GM13976 (cell line): ENCODE data around the gene CD109.

Experiments
- DNase-seq: peaks from one replicate; pipeline ENCODE4 v3.0.0; 2012; ENCODE audit warnings: low spot score
- CTCF ChIP-seq: IDR thresholded peaks from 2 replicates; pipeline ENCODE4 v1.5.1; 2012; ENCODE audit warnings: borderline replicate concordance, mild to moderate bottlenecking; ENCODE audit not compliant: insufficient read depth; ENCODE audit errors: extremely low read depth, missing control alignments, control extremely low read depth
- in situ Hi-C: fragments of 300-500 bp; cut with MboI; formaldehyde crosslinking; loops from one replicate; pipeline ENCODE4 v1.12.0; 2022; ENCODE audit warnings: low sequenced_read_pairs, mixed read lengths, inconsistent platforms; ENCODE audit not compliant: unreplicated experiment

CD109 gene

DNA sequence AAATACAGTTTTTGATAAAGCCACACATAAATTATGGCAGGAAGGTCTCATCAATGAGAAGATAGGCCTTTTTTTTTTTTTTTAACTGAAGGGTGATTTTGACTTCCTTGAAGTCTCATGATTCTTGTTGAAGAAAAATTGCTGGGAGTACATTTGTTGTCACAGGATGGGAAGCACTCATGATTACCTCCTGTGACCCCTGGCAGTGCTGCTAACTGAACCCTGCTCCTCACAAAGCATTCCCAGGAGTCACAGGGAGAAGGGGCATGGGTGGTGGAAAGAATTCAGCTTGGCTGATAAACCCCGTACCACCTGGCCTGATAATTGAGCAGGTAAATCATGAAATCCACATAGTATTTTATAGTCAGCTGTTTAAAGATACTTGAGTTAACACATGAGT lies 86.9 kb downstream of the CD109 start:
- in situ Hi-C loops, result no loop called here
- DNase-seq, result no peak

DNA sequence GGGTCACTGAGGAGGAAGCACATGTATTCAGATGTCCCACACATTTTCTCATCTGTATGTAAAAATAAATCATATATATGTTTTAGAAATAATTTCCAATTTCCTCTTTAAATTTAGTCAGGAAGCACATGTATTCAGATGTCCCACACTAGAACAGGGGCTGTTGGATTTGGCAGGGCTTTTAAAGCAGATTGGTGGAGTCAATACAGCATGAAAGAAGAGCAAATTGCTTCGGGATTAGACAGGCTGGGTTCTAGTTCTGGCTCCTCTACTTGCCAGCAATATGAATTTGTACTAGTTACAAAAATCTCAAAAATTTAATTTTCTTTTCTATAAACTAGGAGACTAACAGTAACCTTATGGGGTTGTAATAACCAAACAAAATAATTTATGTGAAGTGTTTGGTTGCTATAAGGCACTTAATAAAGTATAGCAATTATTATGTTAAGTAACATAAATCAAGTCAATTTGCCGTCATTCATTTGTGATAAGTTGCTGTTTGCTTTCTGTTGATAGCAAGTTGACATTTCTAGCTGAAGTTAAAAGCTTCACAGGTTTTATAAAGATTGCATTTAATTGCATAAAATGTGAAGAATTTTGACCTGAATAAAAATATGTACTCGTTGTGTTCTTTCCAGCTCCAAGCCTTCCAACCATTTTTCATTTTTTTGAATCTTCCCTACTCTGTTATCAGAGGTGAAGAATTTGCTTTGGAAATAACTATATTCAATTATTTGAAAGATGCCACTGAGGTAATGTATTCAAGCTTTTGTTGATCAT lies 88.9 kb downstream of the CD109 start:
- TF ChIP-seq CTCF, result no peak
- DNase-seq, result no peak
- in situ Hi-C loops, result no loop called here

More for the DNA sequence above, 86.9 kb downstream of the CD109 start:
- no peak for TF ChIP-seq CTCF

DNA sequence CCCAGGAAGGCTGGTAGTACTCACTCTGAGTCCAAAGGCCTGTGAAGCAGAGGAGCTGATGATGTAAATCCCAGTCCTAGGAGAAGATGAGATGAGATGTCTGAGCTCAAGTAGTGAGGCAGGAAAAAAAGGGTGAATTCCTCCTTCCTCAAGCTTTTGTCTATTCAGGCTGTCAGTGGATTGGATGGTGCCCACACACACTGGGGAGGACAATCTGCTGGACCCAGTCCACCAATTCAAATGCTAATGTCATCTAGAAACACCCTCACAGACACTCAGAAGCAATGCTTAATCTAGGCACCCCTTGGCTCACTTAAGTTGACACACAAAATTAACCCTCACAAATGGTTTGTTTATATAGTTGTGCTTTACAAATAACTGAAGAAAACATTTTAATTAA lies 94.6 kb downstream of the CD109 start:
- DNase-seq, result no peak
- in situ Hi-C loops, result no loop called here
- no peak for TF ChIP-seq CTCF

- no peak for TF ChIP-seq CTCF
- in situ Hi-C loops, result no loop called here
Observed at GRCh38 chr6:73791336-73791735, 95.3 kb downstream of the CD109 start.

DNA sequence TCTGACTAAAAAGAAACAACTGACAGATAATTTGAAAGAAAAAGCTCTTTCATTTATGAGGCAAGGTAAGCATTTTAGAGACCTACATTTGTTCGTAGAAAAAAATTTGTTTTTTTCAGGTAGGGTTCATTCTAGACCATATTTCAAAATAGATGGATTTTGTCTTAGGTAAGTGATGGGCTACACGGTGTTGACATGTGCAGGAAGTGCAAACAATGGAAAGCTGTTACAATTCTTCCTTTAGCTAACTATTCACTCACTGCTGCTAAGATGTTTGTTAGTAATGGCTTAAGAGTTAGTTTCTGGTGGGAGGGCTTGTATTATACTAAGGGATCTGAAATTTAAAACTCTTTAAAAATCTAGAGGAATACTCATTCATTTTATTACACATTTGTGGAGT lies 96.7 kb downstream of the CD109 start:
- in situ Hi-C loops, result no loop called here
- no peak for DNase-seq
- TF ChIP-seq CTCF, result no peak

More at GRCh38 chr6:73791336-73791735, 95.3 kb downstream of the CD109 start:
- no peak for DNase-seq

DNA sequence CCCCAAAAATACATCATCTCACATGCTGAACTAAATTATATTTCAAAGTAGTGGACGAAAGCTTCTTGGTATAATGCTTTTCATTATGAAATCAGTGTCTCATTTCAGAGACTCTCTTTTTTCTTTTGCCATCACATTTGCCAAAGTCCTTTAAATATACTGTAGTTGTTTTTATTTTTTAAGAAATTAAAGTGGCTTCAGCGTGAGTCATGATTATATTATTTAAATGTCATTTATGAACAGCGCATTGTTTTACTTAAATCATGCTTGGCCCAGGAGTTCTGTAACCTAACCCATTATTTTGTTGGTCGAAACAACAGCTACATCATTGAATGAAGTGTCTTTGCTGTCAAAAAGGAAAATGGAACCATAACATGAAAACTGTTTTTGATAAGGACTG lies 100.9 kb downstream of the CD109 start:
- no peak for TF ChIP-seq CTCF
- no peak for DNase-seq
- in situ Hi-C loops, result no loop called here

DNA sequence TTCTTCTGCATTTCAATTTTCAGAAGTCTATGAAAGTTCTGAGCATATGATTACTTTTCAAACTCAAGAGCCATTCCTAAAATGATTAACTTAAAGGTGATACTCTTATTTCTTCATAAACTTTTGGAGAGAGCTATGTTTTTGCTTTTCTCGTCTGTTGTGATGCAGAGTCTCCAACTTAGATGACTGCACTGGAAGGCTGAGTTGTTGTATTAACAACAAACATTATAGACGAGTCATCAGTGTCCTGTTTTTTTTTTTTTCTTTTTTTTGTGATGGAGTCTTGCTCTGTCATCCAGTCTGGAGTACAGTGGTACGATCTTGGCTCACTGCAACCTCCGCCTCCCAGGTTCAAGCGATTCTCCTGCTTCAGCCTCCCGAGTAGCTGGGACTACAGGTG lies 101.9 kb downstream of the CD109 start:
- no peak for TF ChIP-seq CTCF

More for the DNA sequence above, 101.9 kb downstream of the CD109 start:
- no peak for DNase-seq
- in situ Hi-C loops, result no loop called here
